ENCODE results near the gene CHKB. TPM values are rescaled to one million over a fixed set of nuclear protein-coding genes. Genes with fewer than 3 reads are reported as not detected.

Gene CHKB
- total and polyA plus RNA-seq, 4 donors, result 59.4 to 142 (median 74.9) TPM

GRCh38 chr22:50567721-50568252, 14.9 kb downstream of the CHKB start:
- 91 to 95% methylated on average over 7 of the region's 7 CpGs for WGBS, 2 donors
- no peak for ATAC-seq (ENCODE audit: insufficient read depth, low FRiP score)
- Histone ChIP-seq H3K4me1 (ENCODE audit: control insufficient read depth in 5 of 5, insufficient read depth in 5 of 5, low read length in 5 of 5) (peaks cover 0 to 7% (median 0%) of the 10 kb centered on the region in 5 donors), H3K9me3 (ENCODE audit: control insufficient read depth in 4 of 4, insufficient read depth in 3 of 4, low read length in 3 of 4) (no peaks in the 10 kb centered on the region), H3K9ac (ENCODE audit: insufficient read depth in 1 of 2, low read length in 2 of 2) (no peak overlapping the region), H3K36me3 (ENCODE audit: control insufficient read depth in 4 of 4, insufficient read depth in 4 of 4, low read length in 4 of 4) (peaks cover 0 to 8% (median 0%) of the 10 kb centered on the region in 4 donors), H3K27me3 (ENCODE audit: control insufficient read depth in 3 of 3, insufficient read depth in 3 of 3, low read length in 2 of 3) (no peaks in the 10 kb centered on the region), H3K4me3 (no peak overlapping the region), H3K27ac (ENCODE audit: low read depth in 1 of 2, low read length in 1 of 2) (no peak overlapping the region)
- TF ChIP-seq CTCF (IDR thresholded peaks at IDR 0.05; ENCODE audit: control extremely low read depth, extremely low read depth), result no peak
- DNase-seq, result no peak

DNA sequence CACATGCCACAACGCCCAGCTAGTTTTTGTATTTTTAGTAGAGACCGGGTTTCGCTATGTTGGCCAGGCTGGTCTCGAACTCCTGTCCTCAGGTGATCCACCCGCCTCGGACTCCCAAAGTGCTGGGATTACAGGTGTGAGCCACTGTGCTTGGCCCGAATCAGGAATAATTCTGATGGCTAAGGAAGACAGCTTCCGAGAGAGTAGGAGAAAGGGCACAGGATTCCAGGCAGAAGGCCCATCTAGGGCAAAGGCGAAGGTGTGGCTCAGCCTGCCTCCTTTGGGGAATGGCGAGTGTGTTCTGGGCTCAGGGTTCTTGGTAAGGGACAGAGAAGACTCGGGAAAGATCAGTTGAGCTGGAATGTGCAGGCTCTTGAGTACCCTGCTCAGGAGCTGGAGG, 18.4 kb downstream of the CHKB start:
- WGBS, 2 donors, result 91 to 95% methylated on average over 11 of the region's 11 CpGs
- ATAC-seq (ENCODE audit: insufficient read depth, low FRiP score) (no peak), DNase-seq (no peak)
- H3K36me3 ChIP-seq (ENCODE audit: control insufficient read depth in 4 of 4, insufficient read depth in 4 of 4, low read length in 4 of 4), result peaks cover 0 to 2% (median 0%) of the 10 kb centered on the region in 4 donors
- TF ChIP-seq CTCF (IDR thresholded peaks at IDR 0.05; ENCODE audit: control extremely low read depth, extremely low read depth), result no peak
- no peak overlapping the region for H3K9ac ChIP-seq (ENCODE audit: insufficient read depth in 1 of 2, low read length in 2 of 2)
- H3K27ac ChIP-seq (ENCODE audit: low read depth in 1 of 2, low read length in 1 of 2), result no peak overlapping the region
- H3K27me3 ChIP-seq (ENCODE audit: control insufficient read depth in 3 of 3, insufficient read depth in 3 of 3, low read length in 2 of 3), result peaks cover 0 to 6% (median 0%) of the 10 kb centered on the region in 3 donors
- no peaks in the 10 kb centered on the region for H3K9me3 ChIP-seq (ENCODE audit: control insufficient read depth in 4 of 4, insufficient read depth in 3 of 4, low read length in 3 of 4)
- H3K4me1 ChIP-seq (ENCODE audit: control insufficient read depth in 5 of 5, insufficient read depth in 5 of 5, low read length in 5 of 5), result peaks cover 0 to 7% (median 0%) of the 10 kb centered on the region in 5 donors
- no peak overlapping the region for H3K4me3 ChIP-seq

- peak overlapping the region; percentile 37 to 77 for H3K27ac ChIP-seq (ENCODE audit: low read depth in 1 of 2, low read length in 1 of 2)
- no peaks in the 10 kb centered on the region for H3K9me3 ChIP-seq (ENCODE audit: control insufficient read depth in 4 of 4, insufficient read depth in 3 of 4, low read length in 3 of 4)
- peak overlapping the region in 1 of 2 donors; percentile 58 for H3K9ac ChIP-seq (ENCODE audit: insufficient read depth in 1 of 2, low read length in 2 of 2)
- ATAC-seq (ENCODE audit: insufficient read depth, low FRiP score) (peak; percentile 10), DNase-seq (no peak)
- H3K4me3 ChIP-seq, result no peak overlapping the region
- H3K4me1 ChIP-seq (ENCODE audit: control insufficient read depth in 5 of 5, insufficient read depth in 5 of 5, low read length in 5 of 5), result peaks cover 0 to 7% (median 0%) of the 10 kb centered on the region in 5 donors
- WGBS, 2 donors, result 25 to 36% methylated on average over 17 of the region's 17 CpGs
- no peaks in the 10 kb centered on the region for H3K36me3 ChIP-seq (ENCODE audit: control insufficient read depth in 4 of 4, insufficient read depth in 4 of 4, low read length in 4 of 4)
- no peak for TF ChIP-seq CTCF (IDR thresholded peaks at IDR 0.05; ENCODE audit: control extremely low read depth, extremely low read depth)
- H3K27me3 ChIP-seq (ENCODE audit: control insufficient read depth in 3 of 3, insufficient read depth in 3 of 3, low read length in 2 of 3), result peaks cover 0 to 6% (median 0%) of the 10 kb centered on the region in 3 donors
Measured at GRCh38 chr22:50563413-50564160, 19.1 kb downstream of the CHKB start.

Data from lung (tissue), 12 donors.